Lower leg skin (tissue), 3 donors: Measurements from ENCODE around the gene FOXE1.

ENCODE experiments used
- CTCF ChIP-seq, 3 donors: fragments of 450-650 bp; IDR thresholded peaks; one replicate each; pipeline ENCODE4 v1.5.1; 2016; ENCODE audit warnings: antibody characterized with exemption in 3 of 3, mild to moderate bottlenecking in 3 of 3, moderate library complexity in 2 of 3
- POLR2A ChIP-seq, 2 donors: fragments of 450-650 bp; IDR thresholded peaks; one replicate each; pipeline ENCODE4 v1.6.1; 2016 to 2017; ENCODE audit warnings: antibody characterized with exemption in 2 of 2, mild to moderate bottlenecking in 1 of 2, moderate library complexity in 1 of 2

DNA sequence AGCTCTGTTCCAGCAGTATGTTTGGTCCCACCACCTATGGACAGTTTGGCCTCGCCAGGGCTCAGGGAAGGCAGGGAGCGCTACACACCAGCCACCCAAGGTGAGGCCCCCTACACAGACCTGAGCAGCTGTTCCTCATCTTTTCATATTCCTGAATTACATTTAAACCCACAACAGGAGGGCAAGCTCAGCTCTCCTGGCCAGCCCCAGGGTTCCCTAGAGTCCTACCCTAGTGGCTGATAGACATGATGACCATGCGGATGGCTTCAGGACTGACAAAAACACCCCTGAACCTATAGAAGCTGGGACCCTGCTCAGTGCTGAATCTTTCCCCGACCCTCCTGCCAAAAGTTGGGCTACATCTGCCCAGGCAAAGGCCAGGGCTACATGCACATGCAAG is 6.7 kb upstream of the FOXE1 start:
- TF ChIP-seq CTCF (IDR thresholded peaks at IDR 0.05) (no peak), POLR2A (IDR thresholded peaks at IDR 0.05) (no peak)
